Measurements from ENCODE around the gene COA3.

Gene COA3

GRCh38 chr17:42748908-42749798 lies 49.4 kb downstream of the COA3 start:
- DNase-seq: no peak

- DNase-seq: no peak
Observed at GRCh38 chr17:42748202-42748907, 50.1 kb downstream of the COA3 start.
